ENCODE measurements around the gene KCNQ1. TPM values are rescaled to one million over a fixed set of nuclear protein-coding genes. Genes with fewer than 3 reads are reported as not detected.

The KCNQ1 gene
- total and polyA plus RNA-seq, 9 of the 15 experiments (the other 6 are each of a cell fraction or from before 2014, with no cell fraction given): 0.44 TPM; not detected in 8

DNA sequence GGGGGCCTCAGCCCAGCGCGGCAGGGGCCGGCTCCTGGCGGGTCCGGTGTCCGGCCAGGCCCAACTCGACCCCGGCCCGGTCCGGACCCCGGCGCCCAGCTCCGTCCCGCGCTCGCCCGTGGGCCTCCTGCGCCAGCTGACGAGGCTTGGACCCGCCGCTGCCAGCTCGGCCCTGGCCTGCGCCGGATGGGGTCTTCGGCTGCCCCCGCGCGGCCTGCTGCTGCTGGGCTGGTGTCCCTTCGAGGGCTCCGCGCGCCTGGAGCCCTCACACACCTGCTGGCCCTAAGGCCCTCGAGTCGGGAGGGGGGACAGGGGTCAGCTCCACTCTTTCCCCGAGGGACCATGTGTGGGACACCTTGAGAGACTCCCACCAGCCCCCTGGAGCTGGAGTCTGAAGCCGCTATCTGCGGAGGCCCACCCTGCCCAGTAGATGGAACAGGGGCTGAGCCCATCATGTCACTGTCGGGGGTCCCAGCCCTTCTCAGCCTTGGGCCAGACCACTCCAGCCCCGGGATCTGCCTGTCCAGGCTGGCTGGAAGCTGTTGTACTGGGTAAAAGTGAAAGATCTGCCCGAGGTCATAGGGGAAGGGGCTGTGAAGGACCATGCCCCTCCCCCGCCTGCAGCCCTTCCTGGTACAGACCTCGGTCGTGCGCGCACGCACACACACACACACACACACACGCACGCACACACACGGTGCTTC, 441.5 kb downstream of the KCNQ1 start (continued):
- TF ChIP-seq, protein P1, sequence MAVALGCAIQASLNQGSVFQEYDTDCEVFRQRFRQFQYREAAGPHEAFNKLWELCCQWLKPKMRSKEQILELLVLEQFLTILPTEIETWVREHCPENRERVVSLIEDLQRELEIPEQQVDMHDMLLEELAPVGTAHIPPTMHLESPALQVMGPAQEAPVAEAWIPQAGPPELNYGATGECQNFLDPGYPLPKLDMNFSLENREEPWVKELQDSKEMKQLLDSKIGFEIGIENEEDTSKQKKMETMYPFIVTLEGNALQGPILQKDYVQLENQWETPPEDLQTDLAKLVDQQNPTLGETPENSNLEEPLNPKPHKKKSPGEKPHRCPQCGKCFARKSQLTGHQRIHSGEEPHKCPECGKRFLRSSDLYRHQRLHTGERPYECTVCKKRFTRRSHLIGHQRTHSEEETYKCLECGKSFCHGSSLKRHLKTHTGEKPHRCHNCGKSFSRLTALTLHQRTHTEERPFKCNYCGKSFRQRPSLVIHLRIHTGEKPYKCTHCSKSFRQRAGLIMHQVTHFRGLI (CRISPR knock-in tag; IDR thresholded peaks at IDR 0.05): no peak
- TF ChIP-seq SIX5 (IDR thresholded peaks at IDR 0.05; ENCODE audit: borderline replicate concordance in 1 of 2, insufficient read depth in 1 of 2, low read depth in 1 of 2, low read length in 2 of 2) (no peak), SMC3 (conservative IDR thresholded peaks at IDR 0.05; ENCODE audit: insufficient read depth, low read depth, low read length) (no peak), SMAD1 (IDR thresholded peaks at IDR 0.05; ENCODE audit: low read depth, low read length, partially characterized antibody) (no peak), NCOR1 (IDR thresholded peaks at IDR 0.05) (no peak), HDAC1 (IDR thresholded peaks at IDR 0.05) (no peak), ZNF445 (CRISPR knock-in tag; IDR thresholded peaks at IDR 0.05; ENCODE audit: low read depth) (no peak), KDM4B (IDR thresholded peaks at IDR 0.05; ENCODE audit: borderline replicate concordance in 2 of 2, low read depth in 1 of 2) (no peak), HNRNPL (IDR thresholded peaks at IDR 0.05; ENCODE audit: low read depth, low read length) (no peak), TEAD4 (IDR thresholded peaks at IDR 0.05; ENCODE audit: low read length) (no peak), TEAD4 (CRISPR knock-in tag; IDR thresholded peaks at IDR 0.05; ENCODE audit: borderline replicate concordance) (no peak), MTA3 (IDR thresholded peaks at IDR 0.05; ENCODE audit: borderline replicate concordance) (0 out of 2 replicates have a peak, but pooled peaks have one; percentile 29), HDAC2 (IDR thresholded peaks at IDR 0.05) (no peak), MXI1 (IDR thresholded peaks at IDR 0.05; ENCODE audit: low read depth, low read length) (no peak), PHF21A (IDR thresholded peaks at IDR 0.05; ENCODE audit: borderline replicate concordance, low read depth) (no peak), ZNF668 (CRISPR knock-in tag; IDR thresholded peaks at IDR 0.05) (no peak), L3MBTL2 (IDR thresholded peaks at IDR 0.05) (peak; percentile 51; the same call in 1 of the 2 replicates)
- TF ChIP-seq, protein P2, sequence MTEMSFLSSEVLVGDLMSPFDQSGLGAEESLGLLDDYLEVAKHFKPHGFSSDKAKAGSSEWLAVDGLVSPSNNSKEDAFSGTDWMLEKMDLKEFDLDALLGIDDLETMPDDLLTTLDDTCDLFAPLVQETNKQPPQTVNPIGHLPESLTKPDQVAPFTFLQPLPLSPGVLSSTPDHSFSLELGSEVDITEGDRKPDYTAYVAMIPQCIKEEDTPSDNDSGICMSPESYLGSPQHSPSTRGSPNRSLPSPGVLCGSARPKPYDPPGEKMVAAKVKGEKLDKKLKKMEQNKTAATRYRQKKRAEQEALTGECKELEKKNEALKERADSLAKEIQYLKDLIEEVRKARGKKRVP (CRISPR knock-in tag; IDR thresholded peaks at IDR 0.05): no peak
- TF ChIP-seq, protein P3, sequence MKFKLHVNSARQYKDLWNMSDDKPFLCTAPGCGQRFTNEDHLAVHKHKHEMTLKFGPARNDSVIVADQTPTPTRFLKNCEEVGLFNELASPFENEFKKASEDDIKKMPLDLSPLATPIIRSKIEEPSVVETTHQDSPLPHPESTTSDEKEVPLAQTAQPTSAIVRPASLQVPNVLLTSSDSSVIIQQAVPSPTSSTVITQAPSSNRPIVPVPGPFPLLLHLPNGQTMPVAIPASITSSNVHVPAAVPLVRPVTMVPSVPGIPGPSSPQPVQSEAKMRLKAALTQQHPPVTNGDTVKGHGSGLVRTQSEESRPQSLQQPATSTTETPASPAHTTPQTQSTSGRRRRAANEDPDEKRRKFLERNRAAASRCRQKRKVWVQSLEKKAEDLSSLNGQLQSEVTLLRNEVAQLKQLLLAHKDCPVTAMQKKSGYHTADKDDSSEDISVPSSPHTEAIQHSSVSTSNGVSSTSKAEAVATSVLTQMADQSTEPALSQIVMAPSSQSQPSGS (CRISPR knock-in tag; IDR thresholded peaks at IDR 0.05): no peak
- TF ChIP-seq, protein P4, sequence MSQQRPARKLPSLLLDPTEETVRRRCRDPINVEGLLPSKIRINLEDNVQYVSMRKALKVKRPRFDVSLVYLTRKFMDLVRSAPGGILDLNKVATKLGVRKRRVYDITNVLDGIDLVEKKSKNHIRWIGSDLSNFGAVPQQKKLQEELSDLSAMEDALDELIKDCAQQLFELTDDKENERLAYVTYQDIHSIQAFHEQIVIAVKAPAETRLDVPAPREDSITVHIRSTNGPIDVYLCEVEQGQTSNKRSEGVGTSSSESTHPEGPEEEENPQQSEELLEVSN (IDR thresholded peaks at IDR 0.05; ENCODE audit: borderline replicate concordance in 1 of 2, extremely low read depth in 1 of 2, insufficient read depth in 1 of 2, insufficient read length in 1 of 2, low read depth in 1 of 2, low read length in 1 of 2, poor library complexity in 1 of 2, severe bottlenecking in 1 of 2): peak in 1 of 2 experiments; percentile 62
